NCI-H187 treated with DMSO at 0.1 percent for 48 hours (cell line): Measurements from ENCODE around the gene RBMS1.
"Not testable (repeated sequence)": the region's sequence is repeated elsewhere in the genome, so short reads cannot be mapped to it uniquely, and the experiment has no call there.

Experiments
- DNase-seq: peaks from one replicate; lab custom pipeline; 2025; lab: John Stamatoyannopoulos, UW

RBMS1 gene

GRCh38 chr2:160433466-160434140 lies 60.0 kb downstream of the RBMS1 start:
- DNase-seq = no peak

GRCh38 chr2:160432633-160433032 lies 61.0 kb downstream of the RBMS1 start:
- DNase-seq = no peak

- no peak for DNase-seq
Measured at GRCh38 chr2:160431441-160431840, 62.2 kb downstream of the RBMS1 start.

DNA sequence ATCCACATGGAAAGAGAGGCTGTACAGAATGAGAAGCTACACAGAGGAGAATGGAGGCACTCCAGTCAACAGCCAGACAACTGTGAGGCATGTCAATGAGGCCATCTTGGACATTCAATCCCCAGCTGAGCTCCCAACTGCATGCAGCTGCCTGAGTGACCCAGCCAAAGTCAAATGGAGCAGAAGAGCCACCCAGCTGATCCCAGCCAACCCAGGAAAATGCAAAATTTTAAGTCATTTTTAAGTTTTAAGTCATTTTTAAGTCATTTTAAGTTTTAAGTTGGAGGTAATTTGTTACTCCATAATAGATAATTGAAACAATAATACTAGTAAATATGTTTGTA lies 63.6 kb downstream of the RBMS1 start:
- DNase-seq = no peak

- no peak for DNase-seq
Measured at GRCh38 chr2:160429248-160430000, 64.2 kb downstream of the RBMS1 start.

DNA sequence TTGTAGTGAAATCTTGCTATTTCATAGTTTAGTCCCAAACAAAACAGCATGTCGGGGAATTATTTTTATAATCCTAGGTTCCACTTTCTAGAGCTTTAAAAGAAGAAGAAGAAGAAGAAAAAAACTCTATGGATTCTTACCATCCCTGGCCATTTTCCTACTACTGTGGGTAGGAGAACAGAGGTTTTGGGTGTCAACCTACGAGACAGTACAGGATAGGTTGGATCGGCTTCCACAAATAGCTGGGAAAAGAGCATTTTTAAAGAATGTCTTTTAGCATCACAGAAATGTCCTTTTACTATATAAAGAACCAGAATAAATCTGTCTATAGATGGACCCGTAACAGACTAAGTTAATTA lies 65.2 kb downstream of the RBMS1 start:
- no peak for DNase-seq

DNA sequence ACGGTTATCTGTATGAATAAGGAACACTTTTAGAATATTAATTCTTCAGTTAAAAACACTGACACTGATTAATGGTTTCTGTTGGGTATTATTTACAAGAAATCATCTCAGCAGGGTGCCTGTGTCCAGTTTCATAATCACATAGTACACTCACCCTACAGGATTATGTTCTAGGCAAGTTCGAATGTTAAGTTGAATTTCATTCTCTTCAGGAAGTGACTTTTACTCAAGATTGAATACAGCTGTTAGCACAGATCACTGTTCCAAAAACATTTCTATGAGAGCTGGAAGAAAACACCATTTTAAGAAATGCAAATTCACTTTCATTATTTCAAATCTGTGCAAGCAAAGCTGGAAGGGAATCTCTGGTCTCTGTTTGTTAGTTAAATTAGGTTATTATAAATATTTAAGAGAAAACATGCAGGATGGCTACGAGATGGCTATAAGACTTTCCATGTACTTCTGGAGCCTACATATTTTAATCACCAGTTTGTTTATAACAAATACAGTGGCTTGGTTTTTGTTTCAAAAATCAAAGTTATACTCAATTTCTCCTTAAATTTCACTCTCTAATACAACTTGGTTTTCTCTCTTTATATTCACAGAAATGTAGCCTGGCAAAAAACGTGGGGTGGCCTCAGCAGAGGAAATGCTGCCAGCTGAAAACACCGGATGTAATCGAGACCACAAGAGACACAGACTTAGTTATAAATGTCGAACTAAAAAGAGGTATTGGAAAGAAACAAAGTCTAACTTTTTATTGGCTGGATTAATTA lies 65.8 kb downstream of the RBMS1 start:
- no peak for DNase-seq

- no peak for DNase-seq
Measured at GRCh38 chr2:160426604-160427003, 67.0 kb downstream of the RBMS1 start.

DNA sequence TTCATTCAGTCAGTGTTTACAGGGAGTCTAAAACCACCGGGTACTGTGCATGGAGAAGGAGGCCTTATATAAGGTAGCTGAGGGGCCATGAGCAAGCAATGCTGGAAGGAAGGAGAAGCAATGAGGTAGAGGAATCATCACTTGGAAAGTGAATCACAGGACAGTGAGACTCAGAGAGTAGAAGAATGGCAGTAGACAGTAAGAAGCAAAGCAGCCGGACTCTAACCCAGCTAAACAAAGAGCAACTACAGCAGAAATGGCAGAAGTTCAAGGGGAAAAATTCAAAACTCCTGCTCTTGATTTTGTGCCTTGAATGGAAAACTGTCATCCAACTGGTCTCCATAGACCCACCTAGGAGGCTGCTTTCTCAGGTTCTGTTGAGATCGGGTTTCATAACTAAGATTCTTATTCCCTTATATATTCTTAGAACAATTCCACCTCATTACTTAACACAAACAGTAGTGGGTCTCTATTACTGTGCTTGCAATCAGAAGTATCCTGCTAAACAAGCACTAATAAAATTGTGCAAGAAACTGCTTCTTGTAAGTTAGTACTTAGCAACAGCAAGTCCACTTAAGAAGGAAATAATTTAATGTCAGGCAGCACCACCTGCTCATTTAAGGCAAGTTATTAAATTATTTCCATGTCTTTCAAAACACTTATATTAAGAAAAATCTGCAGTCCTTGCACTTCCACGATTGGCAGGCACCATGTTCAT lies 68.0 kb downstream of the RBMS1 start:
- no peak for DNase-seq

- no peak for DNase-seq
Measured at GRCh38 chr2:160423126-160423525, 70.5 kb downstream of the RBMS1 start.

DNA sequence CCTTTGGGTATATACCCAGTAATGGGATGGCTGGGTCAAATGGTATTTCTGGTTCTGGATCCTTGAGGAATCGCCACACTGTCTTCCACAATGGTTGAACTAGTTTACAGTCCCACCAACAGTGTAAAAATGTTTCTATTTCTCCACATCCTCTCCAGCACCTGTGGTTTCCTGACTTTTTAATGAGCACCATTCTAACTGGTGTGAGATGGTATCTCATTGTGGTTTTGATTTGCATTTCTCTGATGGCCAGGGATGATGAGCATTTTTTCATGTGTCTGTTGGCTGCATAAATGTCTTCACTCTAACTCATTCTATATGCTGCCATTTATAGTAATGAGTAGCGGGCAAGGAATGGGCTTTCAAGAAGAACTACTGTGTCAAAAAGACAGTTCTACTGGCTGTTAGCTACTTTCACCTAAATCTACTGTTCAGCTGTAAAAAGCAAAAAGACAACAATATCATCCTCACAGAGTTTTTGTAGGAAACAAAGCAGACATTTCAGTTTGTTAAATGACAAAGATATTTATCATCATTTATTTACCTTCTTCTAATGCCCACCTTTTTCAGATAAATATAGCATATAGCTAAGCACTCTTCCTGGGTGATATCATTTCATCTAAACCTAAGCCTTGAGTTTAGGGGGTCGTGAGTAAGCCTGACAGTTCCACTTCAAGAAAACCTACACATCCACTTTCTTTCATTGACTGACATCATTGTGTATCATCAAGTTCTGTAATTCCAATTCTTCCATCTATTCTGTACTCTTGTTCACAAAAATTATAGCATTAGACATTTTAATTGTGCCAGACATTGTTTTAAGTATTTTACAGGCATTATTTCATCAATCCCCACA lies 71.7 kb downstream of the RBMS1 start:
- not testable (repeated sequence) for DNase-seq

- DNase-seq = no peak
Measured at GRCh38 chr2:160420711-160421110, 72.9 kb downstream of the RBMS1 start.

- DNase-seq = no peak
Measured at GRCh38 chr2:160419776-160420505, 73.7 kb downstream of the RBMS1 start.

- DNase-seq = no peak
Measured at GRCh38 chr2:160418853-160419252, 74.8 kb downstream of the RBMS1 start.

- DNase-seq = no peak
Measured at GRCh38 chr2:160418398-160418765, 75.2 kb downstream of the RBMS1 start.

- DNase-seq = no peak
Measured at GRCh38 chr2:160417745-160418397, 75.7 kb downstream of the RBMS1 start.

GRCh38 chr2:160415991-160416390 lies 77.6 kb downstream of the RBMS1 start:
- DNase-seq = no peak

- no peak for DNase-seq
Measured at GRCh38 chr2:160411955-160412354, 81.7 kb downstream of the RBMS1 start.

GRCh38 chr2:160411167-160411566 lies 82.4 kb downstream of the RBMS1 start:
- DNase-seq = no peak

- no peak for DNase-seq
Measured at GRCh38 chr2:160409480-160409879, 84.1 kb downstream of the RBMS1 start.

- DNase-seq = no peak
Measured at GRCh38 chr2:160408959-160409291, 84.7 kb downstream of the RBMS1 start.
